HuH-7 (cell line): ENCODE data around the gene TCAF1.

Source experiments
- DNase-seq: peaks from one replicate; pipeline ENCODE4 v3.0.0; 2011; ENCODE audit warnings: low spot score

Gene TCAF1

GRCh38 chr7:143901668-143902331, at the start of gene TCAF1:
Gene TCAF1 (minus strand): TSS chr7:143902176. CDS start chr7:143876608, 25,568 bp downstream.
- peak; percentile 93 for DNase-seq

- DNase-seq: no peak
Measured at GRCh38 chr7:143948733-143949132, 46.8 kb upstream of the TCAF1 start.

GRCh38 chr7:143947111-143947510, 45.1 kb upstream of the TCAF1 start:
- DNase-seq: no peak

DNA sequence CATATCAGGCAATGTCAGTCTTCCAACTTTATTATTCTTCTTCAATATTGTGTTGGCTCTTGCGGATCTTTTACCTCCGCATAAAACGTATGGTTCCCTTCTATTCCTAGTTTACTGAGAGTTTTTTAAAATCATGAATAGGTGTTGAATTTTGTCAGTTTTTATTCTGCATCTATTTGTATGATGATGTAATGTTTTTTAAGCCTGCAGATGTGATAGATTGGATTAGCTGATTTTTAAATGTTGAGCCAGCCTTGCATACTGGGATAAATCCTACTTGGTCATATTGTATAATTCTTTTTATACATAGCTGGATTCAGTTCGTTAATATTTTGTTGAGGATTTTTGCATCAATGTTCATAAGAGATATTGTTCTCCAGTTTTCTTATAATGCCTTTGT, 43.4 kb upstream of the TCAF1 start:
- DNase-seq: no peak

DNA sequence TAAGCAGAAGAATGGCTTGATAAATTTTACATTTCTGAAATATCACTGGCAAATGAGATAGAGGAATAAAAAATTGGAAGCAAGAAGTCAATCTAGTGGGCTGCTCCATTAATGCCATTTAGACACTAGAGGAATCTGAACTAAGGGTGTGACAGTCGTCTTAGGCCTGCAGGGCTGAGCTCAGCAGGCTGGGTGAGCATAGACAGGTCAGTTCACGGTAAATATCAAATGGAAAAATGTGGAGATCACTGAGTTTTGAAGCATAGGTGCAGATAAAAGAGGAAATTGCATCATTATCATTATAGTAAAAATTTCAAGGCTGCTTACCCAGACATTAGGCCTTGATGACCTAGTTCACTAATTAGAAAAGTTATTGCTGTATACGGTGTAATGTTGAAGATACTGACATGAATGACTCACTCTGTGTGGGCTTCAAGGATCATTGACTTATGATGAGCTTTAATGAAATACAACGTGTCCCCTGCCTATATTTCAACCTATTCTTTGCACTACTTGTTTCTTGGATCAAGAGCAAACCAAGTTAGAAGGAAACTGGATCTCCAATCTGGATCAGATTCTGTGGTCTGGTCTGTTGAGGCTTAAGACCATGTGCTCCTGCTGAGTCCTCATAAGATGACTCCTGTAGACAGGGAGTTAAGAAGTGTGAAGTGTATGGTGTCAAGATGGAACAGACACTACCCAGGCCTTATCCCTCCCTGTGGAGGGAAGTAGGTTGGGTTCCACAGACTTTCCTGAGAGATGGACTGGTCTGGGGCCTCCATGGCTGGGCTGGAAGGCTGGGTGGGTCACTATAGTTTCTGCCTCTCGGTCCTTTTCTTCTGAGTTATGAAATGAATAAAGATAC, 36.6 kb upstream of the TCAF1 start:
- no peak for DNase-seq

- no peak for DNase-seq
Measured at GRCh38 chr7:143936087-143937009, 34.4 kb upstream of the TCAF1 start.

DNA sequence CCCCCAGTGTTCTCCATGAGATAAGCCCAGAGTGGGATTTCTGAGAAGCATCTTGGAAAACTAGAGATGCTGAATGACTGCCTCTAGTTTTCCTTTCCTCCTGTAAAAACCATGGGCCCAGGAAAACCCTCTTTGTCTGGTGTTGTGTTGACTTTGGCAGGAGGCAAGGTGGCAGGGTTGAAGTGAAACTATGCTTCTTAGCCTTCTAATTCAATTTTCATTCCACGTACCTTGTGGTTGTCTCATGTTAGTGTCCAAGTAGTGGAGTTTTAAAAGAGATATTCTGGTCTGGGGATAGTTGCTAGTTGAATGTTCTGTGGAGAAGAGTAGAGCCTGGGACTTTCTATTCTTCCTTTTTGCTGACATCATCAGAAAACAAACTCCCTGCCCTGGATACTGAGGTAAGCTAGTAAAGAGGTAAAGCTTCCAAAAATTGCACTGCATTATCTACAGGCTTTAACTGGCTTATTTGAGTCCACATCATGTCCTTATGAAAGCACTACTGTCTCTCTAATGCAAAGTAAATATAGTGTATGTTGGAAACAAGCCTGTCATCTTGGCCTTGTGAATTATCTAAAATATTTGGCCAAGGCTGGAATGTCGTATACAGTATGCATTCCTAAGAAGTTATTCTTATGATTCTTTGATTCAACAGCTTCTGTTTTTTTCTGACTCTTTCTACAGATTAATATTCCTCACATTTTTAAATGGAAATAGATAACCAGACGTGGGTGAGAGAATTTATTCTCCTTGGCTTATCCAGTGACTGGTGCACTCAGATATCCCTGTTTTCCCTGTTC, 32.8 kb upstream of the TCAF1 start, which contains the start of gene OR2F2:
TSS of gene OR2F2 (plus strand) at position 708 of the 800 bp plus-strand sequence. CDS start at position 708, 0 bp downstream.
- no peak for DNase-seq

GRCh38 chr7:143931739-143932138, 29.8 kb upstream of the TCAF1 start:
- DNase-seq: no peak

- DNase-seq: no peak
Measured at GRCh38 chr7:143929224-143929920, 27.4 kb upstream of the TCAF1 start.

DNA sequence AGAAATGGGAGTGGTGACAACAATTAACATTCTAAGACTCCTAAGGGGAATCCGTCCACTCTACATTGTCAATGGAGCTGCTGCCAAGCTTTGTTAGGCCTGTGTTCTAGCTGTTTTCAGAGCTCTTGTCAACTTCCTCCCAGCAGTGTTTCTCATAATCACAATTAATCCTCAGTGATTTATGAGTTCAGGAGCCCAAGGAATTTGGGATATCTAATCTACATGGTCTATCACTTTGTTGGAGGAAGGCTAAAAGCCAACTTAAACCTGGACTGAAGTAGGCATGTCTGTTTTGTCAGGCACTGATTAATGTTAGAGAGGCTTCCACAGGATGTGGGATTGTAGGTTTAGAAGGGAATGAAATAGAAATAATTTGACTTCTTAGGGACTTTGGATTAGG, 22.9 kb upstream of the TCAF1 start:
- no peak for DNase-seq

GRCh38 chr7:143914938-143915652, 13.1 kb upstream of the TCAF1 start:
- no peak for DNase-seq

DNA sequence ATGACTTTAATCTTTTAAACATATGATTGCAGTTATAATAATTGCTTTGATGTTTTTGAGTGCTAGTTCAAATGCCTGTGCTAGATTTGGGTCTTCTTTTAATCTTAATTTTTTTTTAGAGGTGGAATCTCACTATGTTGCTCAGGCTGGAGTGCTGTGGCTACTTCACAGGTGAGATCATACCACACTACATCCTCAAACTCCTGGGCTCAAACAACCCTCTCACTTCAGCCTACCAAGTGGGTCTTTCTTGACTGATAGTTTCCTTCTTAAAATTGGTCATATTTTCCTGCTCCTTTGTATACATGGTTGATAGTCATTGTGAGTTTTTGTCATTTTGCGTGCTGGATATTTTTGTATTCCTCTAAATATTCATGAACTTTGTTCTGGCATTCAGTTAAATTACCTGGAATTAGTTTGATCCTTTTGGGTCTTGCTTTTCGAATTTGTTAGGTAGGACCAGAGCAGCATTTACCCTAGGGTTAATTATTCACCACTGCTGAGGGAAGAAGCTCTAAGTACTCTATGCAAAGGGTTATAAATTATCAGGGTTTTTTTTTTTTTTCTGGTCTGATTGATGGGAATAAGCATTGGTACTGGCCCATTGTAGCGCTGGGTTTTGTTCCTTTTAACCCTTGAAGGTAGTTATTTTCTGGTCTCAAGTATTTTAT, 12.1 kb upstream of the TCAF1 start:
- peak; percentile 21 for DNase-seq

DNA sequence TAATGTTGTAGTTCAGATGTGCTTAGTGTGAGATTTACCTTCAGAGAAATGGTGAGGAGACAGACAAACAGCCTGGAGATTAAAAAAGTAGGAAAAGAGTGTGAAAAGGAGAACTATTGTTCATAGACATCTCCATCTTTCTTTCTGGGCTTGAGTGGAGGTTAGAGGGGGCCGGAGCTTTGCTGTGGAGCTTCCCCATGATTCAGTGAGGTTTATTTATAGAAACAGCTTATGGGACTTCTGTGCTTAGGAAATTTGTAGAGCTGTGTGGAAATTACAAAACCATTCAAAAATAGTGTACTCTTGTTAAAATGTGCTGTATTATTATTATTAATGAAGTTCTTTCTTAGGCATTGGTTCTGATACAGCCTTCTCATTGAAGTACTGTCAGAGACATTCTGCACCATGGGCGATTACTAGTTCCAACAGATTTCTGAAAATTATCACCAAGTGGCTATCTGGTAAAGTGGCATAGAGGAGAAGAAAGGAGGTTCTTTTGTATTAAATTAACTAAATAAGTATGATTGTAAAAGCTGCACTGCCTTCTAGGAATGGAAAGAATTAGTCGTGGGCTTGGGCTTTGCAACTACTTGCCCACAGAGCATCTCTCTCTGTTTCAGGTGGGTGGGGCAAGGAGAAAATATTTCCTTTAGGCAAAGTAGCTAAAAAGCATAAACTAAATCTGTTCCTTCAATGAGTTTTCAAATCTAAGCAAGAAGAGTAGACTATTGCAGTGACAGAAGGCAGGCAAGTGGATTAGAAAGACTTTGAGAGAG, 8.7 kb upstream of the TCAF1 start:
- no peak for DNase-seq

DNA sequence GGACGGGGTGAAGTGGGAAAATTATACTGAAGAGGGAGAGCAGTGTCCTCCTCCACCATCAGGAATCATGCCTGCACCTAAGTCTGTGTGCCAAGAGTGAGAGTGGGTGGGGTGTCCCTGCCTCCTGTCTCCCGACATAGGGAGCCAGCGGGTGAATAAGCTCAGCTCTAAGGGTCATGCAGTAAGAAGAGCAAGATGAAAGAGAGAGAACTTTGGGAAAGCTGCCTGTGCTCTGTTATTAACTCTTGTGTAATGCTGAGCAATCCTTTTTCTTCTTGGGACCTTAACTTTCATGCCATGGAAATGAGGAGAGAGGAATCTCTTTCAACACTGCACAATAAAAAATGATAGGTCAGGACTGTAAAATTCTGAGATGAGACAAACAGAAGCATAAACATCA, 7.9 kb upstream of the TCAF1 start:
- no peak for DNase-seq

GRCh38 chr7:143908120-143908519, 6.1 kb upstream of the TCAF1 start:
- no peak for DNase-seq

DNA sequence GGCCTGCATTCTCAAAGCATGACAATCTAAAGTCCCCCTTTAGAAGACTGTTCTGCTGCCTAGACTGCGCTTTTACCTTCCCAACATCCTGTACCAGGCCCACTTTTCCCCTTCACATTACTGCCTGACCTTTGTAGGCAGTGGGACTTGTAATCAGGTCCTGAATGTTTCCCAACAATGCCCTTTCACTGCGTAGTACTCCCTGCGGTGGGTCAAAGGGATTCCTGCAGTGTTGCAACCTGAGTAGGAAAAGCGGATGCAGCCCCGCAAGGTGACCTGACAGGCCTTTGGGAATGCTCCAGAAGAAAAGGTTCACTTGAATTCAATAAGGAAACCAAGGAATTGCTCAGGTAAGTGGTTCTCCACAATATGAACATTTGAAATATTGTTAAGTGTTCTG, 4.9 kb upstream of the TCAF1 start:
- peak; percentile 81 for DNase-seq

DNA sequence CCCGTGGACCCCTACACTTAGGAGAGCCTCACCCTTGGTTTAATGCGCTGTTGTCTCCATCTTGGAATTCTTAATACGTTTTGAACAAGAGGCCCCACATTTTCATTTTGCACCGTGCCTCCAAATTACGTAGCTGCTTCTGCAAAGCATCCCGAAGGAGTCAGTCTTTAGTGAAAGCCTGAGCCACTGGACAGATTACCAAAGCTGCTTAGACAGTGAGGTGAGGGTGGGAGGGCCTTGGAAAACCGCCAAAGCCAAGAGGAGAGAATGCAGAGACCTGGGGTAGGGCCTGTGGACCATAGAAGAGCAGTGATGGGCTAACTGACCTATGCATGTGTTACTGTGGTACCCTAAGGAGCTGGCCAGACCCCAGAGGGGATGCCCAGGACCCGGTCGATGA, 4.2 kb upstream of the TCAF1 start:
- no peak for DNase-seq

- DNase-seq: no peak
Measured at GRCh38 chr7:143905509-143905908, 3.5 kb upstream of the TCAF1 start.
